Breast epithelium (tissue), 3 donors: ENCODE data around the gene PRAMEF18.
"Not testable (repeated sequence)": the region's sequence is repeated elsewhere in the genome, so short reads cannot be mapped to it uniquely, and the experiment has no call there.

Experiments used
- POLR2A ChIP-seq: fragments of 450-650 bp; IDR thresholded peaks from one replicate; pipeline ENCODE4 v1.6.1; 2016; ENCODE audit warnings: antibody characterized with exemption, mild to moderate bottlenecking, moderate library complexity
- POLR2AphosphoS5 ChIP-seq, 3 donors: sonication (generic); formaldehyde crosslinking; IDR thresholded peaks; one replicate each; pipeline ENCODE4 v1.6.1; 2017; ENCODE audit warnings: antibody characterized with exemption in 3 of 3
- TF ChIP-seq, protein P1 (sequence below), 3 donors: fragments of 450-650 bp; IDR thresholded peaks; one replicate each; pipeline ENCODE4 v1.5.1; 2016 to 2017; ENCODE audit warnings: antibody characterized with exemption in 3 of 3, mild to moderate bottlenecking in 3 of 3, moderate library complexity in 3 of 3

DNA sequence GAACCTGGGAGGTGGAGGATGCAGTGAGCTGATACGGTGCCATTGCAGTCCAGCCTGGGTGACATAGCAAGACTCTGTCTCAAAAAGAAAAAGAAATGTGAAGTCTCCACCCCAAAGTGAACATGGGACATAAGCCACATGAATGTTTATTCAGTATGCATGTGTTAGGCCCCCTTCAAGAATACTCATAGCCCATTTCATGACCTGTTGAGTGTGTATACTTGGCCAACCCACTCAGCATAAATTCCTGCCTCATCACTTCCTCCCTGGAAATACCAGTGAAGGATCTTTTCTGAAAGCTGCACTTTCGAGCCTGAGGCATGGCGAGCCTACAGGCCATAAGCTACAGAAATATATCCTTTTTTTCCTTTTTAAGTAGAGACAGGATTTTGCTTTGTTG is 6.8 kb downstream of the PRAMEF18 start:
- TF ChIP-seq, protein P1, sequence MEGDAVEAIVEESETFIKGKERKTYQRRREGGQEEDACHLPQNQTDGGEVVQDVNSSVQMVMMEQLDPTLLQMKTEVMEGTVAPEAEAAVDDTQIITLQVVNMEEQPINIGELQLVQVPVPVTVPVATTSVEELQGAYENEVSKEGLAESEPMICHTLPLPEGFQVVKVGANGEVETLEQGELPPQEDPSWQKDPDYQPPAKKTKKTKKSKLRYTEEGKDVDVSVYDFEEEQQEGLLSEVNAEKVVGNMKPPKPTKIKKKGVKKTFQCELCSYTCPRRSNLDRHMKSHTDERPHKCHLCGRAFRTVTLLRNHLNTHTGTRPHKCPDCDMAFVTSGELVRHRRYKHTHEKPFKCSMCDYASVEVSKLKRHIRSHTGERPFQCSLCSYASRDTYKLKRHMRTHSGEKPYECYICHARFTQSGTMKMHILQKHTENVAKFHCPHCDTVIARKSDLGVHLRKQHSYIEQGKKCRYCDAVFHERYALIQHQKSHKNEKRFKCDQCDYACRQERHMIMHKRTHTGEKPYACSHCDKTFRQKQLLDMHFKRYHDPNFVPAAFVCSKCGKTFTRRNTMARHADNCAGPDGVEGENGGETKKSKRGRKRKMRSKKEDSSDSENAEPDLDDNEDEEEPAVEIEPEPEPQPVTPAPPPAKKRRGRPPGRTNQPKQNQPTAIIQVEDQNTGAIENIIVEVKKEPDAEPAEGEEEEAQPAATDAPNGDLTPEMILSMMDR (IDR thresholded peaks at IDR 0.05), result not testable (repeated sequence)
- not testable (repeated sequence) for TF ChIP-seq POLR2A; POLR2AphosphoS5 (IDR thresholded peaks at IDR 0.05)
